Activated T-cell treated with anti-CD3 and anti-CD28 coated beads, Interleukin-2, amount 50 U/mL, for 24 hours (primary cell): ENCODE results near the gene ZNF469.

ENCODE experiments used
- DNase-seq: peaks from one replicate; pipeline ENCODE4 v3.0.0-alpha.2; 2020
- H3K27ac Mint-ChIP-seq: 2 replicates; pipeline ENCODE4 v1.8.0; 2020; ENCODE audit warnings: mild to moderate bottlenecking, mixed read lengths
- H3K27me3 Mint-ChIP-seq: 2 replicates; pipeline ENCODE4 v1.8.0; 2020; ENCODE audit warnings: mixed read lengths
- H3K36me3 Mint-ChIP-seq: 2 replicates; pipeline ENCODE4 v1.8.0; 2020; ENCODE audit warnings: low read depth, mixed read lengths
- H3K4me1 Mint-ChIP-seq: 2 replicates; pipeline ENCODE4 v1.8.0; 2020; ENCODE audit warnings: low read depth, mixed read lengths
- H3K4me3 Mint-ChIP-seq: 2 replicates; pipeline ENCODE4 v1.8.0; 2020; ENCODE audit warnings: mild to moderate bottlenecking, moderate library complexity, mixed read lengths
- H3K9me3 Mint-ChIP-seq: 2 replicates; pipeline ENCODE4 v1.8.0; 2020; ENCODE audit warnings: mixed read lengths

The ZNF469 gene

GRCh38 chr16:88382491-88383400 is at the start of gene ZNF469:
Gene ZNF469 (plus strand): TSS chr16:88382959. CDS start chr16:88427471, 44,512 bp downstream.
- Mint-ChIP-seq H3K4me3 (peak within 1 kb of the TSS; percentile 23), H3K36me3 (no peaks in the 10 kb centered on the region), H3K9me3 (no peaks in the 10 kb centered on the region), H3K27me3 (peaks cover 43% of the 10 kb centered on the region), H3K27ac (no peak within 1 kb of the TSS), H3K4me1 (peaks cover 8% of the 10 kb centered on the region)
- DNase-seq, result no peak

GRCh38 chr16:88333848-88334777 is 48.6 kb upstream of the ZNF469 start:
- Mint-ChIP-seq H3K36me3 (no peaks in the 10 kb centered on the region), H3K4me3 (no peak overlapping the region), H3K9me3 (peaks cover 4% of the 10 kb centered on the region), H3K4me1 (peaks cover 9% of the 10 kb centered on the region), H3K27me3 (peaks cover 21% of the 10 kb centered on the region), H3K27ac (no peak overlapping the region)
- no peak for DNase-seq

- peaks cover 4% of the 10 kb centered on the region for H3K9me3 Mint-ChIP-seq
- no peak overlapping the region for H3K4me3 Mint-ChIP-seq
- DNase-seq, result no peak
- H3K36me3 Mint-ChIP-seq, result no peaks in the 10 kb centered on the region
- peaks cover 24% of the 10 kb centered on the region for H3K27me3 Mint-ChIP-seq
- H3K4me1 Mint-ChIP-seq, result peaks cover 9% of the 10 kb centered on the region
- no peak overlapping the region for H3K27ac Mint-ChIP-seq
These were observed 47.7 kb upstream of the ZNF469 start for GRCh38 chr16:88334778-88335720.

- H3K4me3 Mint-ChIP-seq, result no peak overlapping the region
- H3K36me3 Mint-ChIP-seq, result no peaks in the 10 kb centered on the region
- no peak overlapping the region for H3K27ac Mint-ChIP-seq
- DNase-seq, result no peak
- H3K4me1 Mint-ChIP-seq, result peaks cover 9% of the 10 kb centered on the region
- peaks cover 25% of the 10 kb centered on the region for H3K27me3 Mint-ChIP-seq
- peaks cover 4% of the 10 kb centered on the region for H3K9me3 Mint-ChIP-seq
These were observed 45.7 kb upstream of the ZNF469 start for GRCh38 chr16:88337021-88337420.

- H3K27me3 Mint-ChIP-seq, result peaks cover 25% of the 10 kb centered on the region
- H3K27ac Mint-ChIP-seq, result no peak overlapping the region
- H3K9me3 Mint-ChIP-seq, result peaks cover 4% of the 10 kb centered on the region
- peaks cover 9% of the 10 kb centered on the region for H3K4me1 Mint-ChIP-seq
- H3K36me3 Mint-ChIP-seq, result no peaks in the 10 kb centered on the region
- no peak for DNase-seq
- no peak overlapping the region for H3K4me3 Mint-ChIP-seq
These were observed 45.2 kb upstream of the ZNF469 start for GRCh38 chr16:88337538-88337937.

GRCh38 chr16:88338111-88338510 is 44.6 kb upstream of the ZNF469 start:
- H3K4me1 Mint-ChIP-seq, result peaks cover 6% of the 10 kb centered on the region
- H3K9me3 Mint-ChIP-seq, result peaks cover 4% of the 10 kb centered on the region
- no peak overlapping the region for H3K4me3 Mint-ChIP-seq
- H3K36me3 Mint-ChIP-seq, result no peaks in the 10 kb centered on the region
- H3K27ac Mint-ChIP-seq, result no peak overlapping the region
- no peak for DNase-seq
- H3K27me3 Mint-ChIP-seq, result peaks cover 25% of the 10 kb centered on the region

GRCh38 chr16:88338896-88339295 is 43.9 kb upstream of the ZNF469 start:
- H3K27ac Mint-ChIP-seq, result no peak overlapping the region
- H3K4me3 Mint-ChIP-seq, result no peak overlapping the region
- no peak for DNase-seq
- peaks cover 1% of the 10 kb centered on the region for H3K4me1 Mint-ChIP-seq
- H3K36me3 Mint-ChIP-seq, result no peaks in the 10 kb centered on the region
- peaks cover 20% of the 10 kb centered on the region for H3K27me3 Mint-ChIP-seq
- H3K9me3 Mint-ChIP-seq, result peaks cover 4% of the 10 kb centered on the region

- no peak overlapping the region for H3K4me3 Mint-ChIP-seq
- H3K9me3 Mint-ChIP-seq, result peaks cover 4% of the 10 kb centered on the region
- peaks cover 10% of the 10 kb centered on the region for H3K27me3 Mint-ChIP-seq
- H3K36me3 Mint-ChIP-seq, result no peaks in the 10 kb centered on the region
- H3K27ac Mint-ChIP-seq, result no peak overlapping the region
- H3K4me1 Mint-ChIP-seq, result no peaks in the 10 kb centered on the region
- DNase-seq, result no peak
These were observed 42.6 kb upstream of the ZNF469 start for GRCh38 chr16:88339930-88340754.

- H3K27ac Mint-ChIP-seq, result no peak overlapping the region
- H3K9me3 Mint-ChIP-seq, result peaks cover 4% of the 10 kb centered on the region
- no peaks in the 10 kb centered on the region for H3K4me1 Mint-ChIP-seq
- no peak overlapping the region for H3K4me3 Mint-ChIP-seq
- DNase-seq, result no peak
- peaks cover 10% of the 10 kb centered on the region for H3K27me3 Mint-ChIP-seq
- no peaks in the 10 kb centered on the region for H3K36me3 Mint-ChIP-seq
These were observed 42.0 kb upstream of the ZNF469 start for GRCh38 chr16:88340755-88341150.

GRCh38 chr16:88341551-88342290 is 41.0 kb upstream of the ZNF469 start:
- H3K4me3 Mint-ChIP-seq, result no peak overlapping the region
- no peaks in the 10 kb centered on the region for H3K9me3 Mint-ChIP-seq
- H3K4me1 Mint-ChIP-seq, result no peaks in the 10 kb centered on the region
- H3K27ac Mint-ChIP-seq, result no peak overlapping the region
- no peaks in the 10 kb centered on the region for H3K36me3 Mint-ChIP-seq
- H3K27me3 Mint-ChIP-seq, result peaks cover 10% of the 10 kb centered on the region
- no peak for DNase-seq

GRCh38 chr16:88342491-88342890 is 40.3 kb upstream of the ZNF469 start:
- no peak overlapping the region for H3K4me3 Mint-ChIP-seq
- H3K36me3 Mint-ChIP-seq, result no peaks in the 10 kb centered on the region
- no peak overlapping the region for H3K27ac Mint-ChIP-seq
- H3K4me1 Mint-ChIP-seq, result no peaks in the 10 kb centered on the region
- peaks cover 10% of the 10 kb centered on the region for H3K27me3 Mint-ChIP-seq
- H3K9me3 Mint-ChIP-seq, result no peaks in the 10 kb centered on the region
- DNase-seq, result no peak

GRCh38 chr16:88343271-88343791 is 39.4 kb upstream of the ZNF469 start:
- no peak for DNase-seq
- H3K27ac Mint-ChIP-seq, result no peak overlapping the region
- no peak overlapping the region for H3K4me3 Mint-ChIP-seq
- H3K9me3 Mint-ChIP-seq, result no peaks in the 10 kb centered on the region
- peaks cover 9% of the 10 kb centered on the region for H3K27me3 Mint-ChIP-seq
- H3K36me3 Mint-ChIP-seq, result no peaks in the 10 kb centered on the region
- peaks cover 4% of the 10 kb centered on the region for H3K4me1 Mint-ChIP-seq
